H54 (cell line): ENCODE data around the gene NAA38.
"Not testable (repeated sequence)": the region's sequence is repeated elsewhere in the genome, so short reads cannot be mapped to it uniquely, and the experiment has no call there.

Experiments used
- DNase-seq: peaks from one replicate; pipeline ENCODE4 v3.0.0; 2011; ENCODE audit warnings: low spot score, mixed read lengths; ENCODE audit not compliant: insufficient read length
- FAIRE-seq: peaks from 3 replicates; lab custom pipeline; 2011; peaks lifted over from hg19 to GRCh38; lab: Jason Lieb, UNC
- POLR2A ChIP-seq: IDR thresholded peaks from 2 replicates; pipeline ENCODE4 v1.6.1; 2011; ENCODE audit warnings: low read depth, mild to moderate bottlenecking, low read length

The NAA38 gene

DNA sequence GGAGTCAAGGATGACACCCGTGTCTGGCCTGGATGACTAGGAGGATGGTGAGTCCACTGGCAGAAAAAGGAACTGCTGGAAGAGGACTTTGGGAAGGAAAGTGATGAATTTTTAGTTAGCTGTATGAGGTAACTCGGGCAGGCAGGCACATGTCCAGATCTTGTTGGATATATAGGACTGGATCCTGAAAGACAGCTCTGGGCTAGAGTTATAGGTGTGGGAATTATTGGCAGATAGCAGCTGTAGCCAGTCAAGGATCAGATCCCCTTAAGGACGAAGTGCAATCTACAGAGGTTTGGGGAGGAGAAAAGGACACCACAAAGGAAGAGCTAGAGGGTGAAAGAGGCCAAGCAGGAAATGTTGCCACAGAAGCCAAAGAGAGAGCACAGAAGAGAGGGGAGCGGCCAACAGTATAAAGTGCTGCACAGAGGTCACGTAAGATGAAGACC is 10.5 kb upstream of the NAA38 start:
- DNase-seq (no peak), FAIRE-seq (no peak)
- no peak for TF ChIP-seq POLR2A

DNA sequence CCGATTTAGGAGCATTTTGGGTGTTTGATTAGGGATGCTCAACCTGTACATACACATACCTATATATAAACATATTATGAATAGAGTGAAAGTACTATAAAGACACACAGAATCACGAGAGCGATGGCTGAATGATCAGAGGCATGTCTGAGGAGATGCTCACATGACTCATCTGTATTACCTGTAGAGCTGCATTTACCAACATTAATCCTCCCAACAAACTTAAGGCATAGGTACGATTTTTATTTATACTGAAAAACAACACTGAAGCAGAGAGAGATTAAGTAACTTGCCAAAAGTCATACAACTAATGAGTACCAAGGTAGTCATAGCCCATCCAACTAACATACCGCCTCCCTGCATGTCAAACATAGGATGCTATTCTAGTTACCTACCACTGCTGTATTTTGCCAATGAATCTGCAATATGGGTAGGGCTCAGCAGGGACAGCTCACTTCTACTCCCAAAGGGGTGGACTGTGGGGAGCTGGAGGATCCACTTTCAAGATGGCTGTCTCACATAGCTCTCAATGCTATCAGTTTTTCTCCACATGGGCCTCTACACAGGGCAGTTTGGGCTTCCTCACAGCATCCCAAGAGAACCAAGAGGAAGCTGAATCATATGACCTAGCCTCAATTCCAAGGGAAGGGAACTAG is 7.8 kb upstream of the NAA38 start:
- DNase-seq, result no peak
- FAIRE-seq, result no peak
- TF ChIP-seq POLR2A, result no peak

- FAIRE-seq, DNase-seq: not testable (repeated sequence)
These were observed 7.0 kb upstream of the NAA38 start for GRCh38 chr17:7864384-7864783.

- DNase-seq (peak; percentile 47), FAIRE-seq (no peak)
- no peak for TF ChIP-seq POLR2A
These were observed 5.5 kb upstream of the NAA38 start for GRCh38 chr17:7862692-7863437.

GRCh38 chr17:7859028-7859427 is 1.7 kb upstream of the NAA38 start:
- no peak for FAIRE-seq
- DNase-seq, result no peak
- TF ChIP-seq POLR2A, result no peak

DNA sequence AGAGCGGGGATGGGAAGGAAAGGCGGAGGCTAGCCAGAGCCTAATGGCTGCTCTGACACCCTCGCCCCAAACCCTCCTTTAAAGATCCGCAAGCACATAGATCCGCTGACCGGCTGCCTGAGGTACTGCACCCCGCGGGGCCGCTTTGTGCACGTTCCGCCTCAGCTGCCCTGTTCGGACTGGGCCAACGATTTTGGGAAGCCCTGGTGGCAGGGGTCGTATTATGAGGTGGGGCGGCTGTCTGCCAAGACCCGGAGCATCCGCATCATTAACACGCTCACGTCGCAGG is 1.1 kb upstream of the NAA38 start:
- no peak for FAIRE-seq
- no peak for DNase-seq
- no peak for TF ChIP-seq POLR2A

GRCh38 chr17:7857713-7858521 is 558 bp upstream of the NAA38 start, which contains the start of gene CYB5D1:
Gene CYB5D1, plus strand, starts transcription at chr17:7858003. Its CDS starts 132 bp downstream, at chr17:7858135.
- FAIRE-seq, result no peak
- no peak; the same call in 1 of the 2 replicates for TF ChIP-seq POLR2A
- peak; percentile 70 for DNase-seq

- FAIRE-seq, result no peak
- no peak for TF ChIP-seq POLR2A
- DNase-seq, result no peak
These were observed 1.1 kb downstream of the NAA38 start for GRCh38 chr17:7856011-7856810.

GRCh38 chr17:7855660-7856010 is 1.7 kb downstream of the NAA38 start:
- TF ChIP-seq POLR2A, result no peak
- DNase-seq (no peak), FAIRE-seq (no peak)

GRCh38 chr17:7854851-7855659 is 2.3 kb downstream of the NAA38 start, which contains the start of gene TMEM88:
Gene TMEM88, plus strand, starts transcription at chr17:7855066. Its CDS starts 9 bp downstream, at chr17:7855075.
- DNase-seq, result no peak
- FAIRE-seq, result no peak
- TF ChIP-seq POLR2A, result no peak

DNA sequence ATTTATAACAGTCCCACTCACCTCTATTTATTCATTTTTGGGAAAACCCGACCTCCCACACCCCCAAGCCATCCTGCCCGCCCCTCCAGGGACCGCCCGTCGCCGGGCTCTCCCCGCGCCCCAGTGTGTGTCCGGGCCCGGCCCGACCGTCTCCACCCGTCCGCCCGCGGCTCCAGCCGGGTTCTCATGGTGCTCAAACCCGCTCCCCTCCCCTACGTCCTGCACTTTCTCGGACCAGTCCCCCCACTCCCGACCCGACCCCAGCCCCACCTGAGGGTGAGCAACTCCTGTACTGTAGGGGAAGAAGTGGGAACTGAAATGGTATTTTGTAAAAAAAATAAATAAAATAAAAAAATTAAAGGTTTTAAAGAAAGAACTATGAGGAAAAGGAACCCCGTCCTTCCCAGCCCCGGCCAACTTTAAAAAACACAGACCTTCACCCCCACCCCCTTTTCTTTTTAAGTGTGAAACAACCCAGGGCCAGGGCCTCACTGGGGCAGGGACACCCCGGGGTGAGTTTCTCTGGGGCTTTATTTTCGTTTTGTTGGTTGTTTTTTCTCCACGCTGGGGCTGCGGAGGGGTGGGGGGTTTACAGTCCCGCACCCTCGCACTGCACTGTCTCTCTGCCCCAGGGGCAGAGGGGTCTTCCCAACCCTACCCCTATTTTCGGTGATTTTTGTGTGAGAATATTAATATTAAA is 3.1 kb downstream of the NAA38 start:
- FAIRE-seq (no peak), DNase-seq (no peak)
- TF ChIP-seq POLR2A, result no peak

GRCh38 chr17:7853691-7854038 is 3.7 kb downstream of the NAA38 start:
- no peak for FAIRE-seq
- TF ChIP-seq POLR2A, result no peak

More at GRCh38 chr17:7853691-7854038, 3.7 kb downstream of the NAA38 start:
- DNase-seq, result no peak
